Panc1 (cell line): ENCODE data around the gene JAG1. TPM values are rescaled to one million over a fixed set of nuclear protein-coding genes. Genes with fewer than 3 reads are reported as not detected.

Experiments used
- ATAC-seq: fragments of 200-7000 bp; cut with Tn5 transposase; 2 replicates; pipeline ENCODE4 v1.9.1; 2020; ENCODE audit warnings: mild to moderate bottlenecking, moderate library complexity
- BruUV-seq: library from RNA; stranded (reverse); fragments of 400-500 nt; replicated peaks from 2 replicates; lab custom pipeline; 2021; lab: Mats Ljungman, UMichigan
- CTCF ChIA-PET: fragments of 300-600 bp; sonication (Branson Sonifier 250); formaldehyde crosslinking; loops from one replicate; lab custom pipeline; 2022; ENCODE audit warnings: antibody characterized with exemption; lab: Charles Lee
- POLR2A ChIA-PET: fragments of 300-600 bp; sonication (Branson Sonifier 250); formaldehyde crosslinking; loops from one replicate; lab custom pipeline; 2022; ENCODE audit warnings: antibody characterized with exemption; lab: Charles Lee
- DNase-seq: peaks from one replicate; pipeline ENCODE4 v3.0.0-alpha.2; 2010; ENCODE audit warnings: low read depth, low spot score
- H3K27ac ChIP-seq: 2 replicates; pipeline ENCODE4 v1.5.1; 2011; ENCODE audit warnings: mild to moderate bottlenecking, low read length, inconsistent platforms
- H3K27me3 ChIP-seq: fragments of 200-500 bp; sonication (Bioruptor generic); 2 replicates; pipeline ENCODE4 v1.6.0; 2014; ENCODE audit warnings: low read length, inconsistent platforms; ENCODE audit not compliant: control insufficient read depth, insufficient read depth
- H3K36me3 ChIP-seq: fragments of 200-500 bp; sonication (Bioruptor generic); 2 replicates; pipeline ENCODE4 v1.5.1; 2014; ENCODE audit warnings: inconsistent platforms, mild to moderate bottlenecking, low read length, moderate library complexity; ENCODE audit not compliant: control insufficient read depth, insufficient read depth
- H3K4me1 ChIP-seq: 2 replicates; pipeline ENCODE4 v1.5.1; 2011; ENCODE audit warnings: inconsistent platforms, mild to moderate bottlenecking, low read length, moderate library complexity; ENCODE audit not compliant: control insufficient read depth, insufficient read depth
- H3K4me3 ChIP-seq, 2 experiments: 2 replicates each; pipeline ENCODE4 v1.5.1; 2011 to 2012; ENCODE audit warnings: low read depth in 2 of 2, low read length in 2 of 2, mild to moderate bottlenecking in 2 of 2, inconsistent platforms in 1 of 2, moderate library complexity in 1 of 2
- H3K9me3 ChIP-seq: fragments of 200-500 bp; sonication (Bioruptor generic); 2 replicates; pipeline ENCODE4 v1.5.1; 2014; ENCODE audit warnings: low read depth, mild to moderate bottlenecking, inconsistent platforms, low read length, moderate library complexity; ENCODE audit not compliant: control insufficient read depth, insufficient read depth
- CTCF ChIP-seq: fragments of 450-650 bp; IDR thresholded peaks from 2 replicates; pipeline ENCODE4 v1.5.1; 2017; ENCODE audit warnings: mild to moderate bottlenecking
- POLR2AphosphoS5 ChIP-seq: IDR thresholded peaks from 2 replicates; pipeline ENCODE4 v1.6.1; 2012; ENCODE audit warnings: mild to moderate bottlenecking, low read depth, low read length, moderate library complexity
- REST ChIP-seq, 2 experiments: IDR thresholded peaks; 2 replicates each; pipeline ENCODE4 v1.6.1; 2011 to 2012; ENCODE audit warnings: low read depth in 2 of 2, control low read depth in 1 of 2, low read length in 1 of 2, mild to moderate bottlenecking in 1 of 2, moderate library complexity in 1 of 2; ENCODE audit not compliant: insufficient read depth in 1 of 2
- SIN3A ChIP-seq: IDR thresholded peaks from 2 replicates; pipeline ENCODE4 v1.6.1; 2012; ENCODE audit warnings: low read depth, mild to moderate bottlenecking, low read length, moderate library complexity, borderline replicate concordance; ENCODE audit not compliant: insufficient read depth
- TCF7L2 ChIP-seq: IDR thresholded peaks from 2 replicates; pipeline ENCODE4 v1.6.1; 2011; ENCODE audit warnings: mild to moderate bottlenecking, low read depth, low read length, inconsistent platforms
- in situ Hi-C: cut with HindIII; loops from 2 replicates; pipeline ENCODE4 v1.10.0; 2016; ENCODE audit warnings: low sequenced_read_pairs, low pct_unique_long_range_greater_than_20kb
- intact Hi-C: fragments of 100-400 bp; cut with micrococcal nuclease; formaldehyde crosslinking; loops from one replicate; pipeline ENCODE4 v1.10.0; 2022; ENCODE audit not compliant: unreplicated experiment
- total RNA-seq: library from RNA; stranded (reverse); gene quantifications from one replicate; pipeline ENCODE4 v1.2.1, GENCODE V29; 2021; ENCODE audit not compliant: unreplicated experiment

Gene JAG1
- total RNA-seq, 1 experiment from 2014 or later = 21.2 TPM

GRCh38 chr20:10679269-10679668 is 5.5 kb upstream of the JAG1 start:
- intact Hi-C loops = loop anchor here (10.0 kb wide), 1 partner anchor 124 kb away; no protein-coding TSS in a partner anchor
- no TSS peak for BruUV-seq
- ChIA-PET POLR2A (no interaction called here), CTCF (no interaction called here)
- in situ Hi-C loops = no loop called here
- Histone ChIP-seq H3K4me3 (no peak overlapping the region), H3K9me3 (no peaks in the 10 kb centered on the region), H3K27ac (no peak overlapping the region), H3K36me3 (no peaks in the 10 kb centered on the region), H3K27me3 (no peaks in the 10 kb centered on the region), H3K4me1 (peaks cover 7% of the 10 kb centered on the region)
- DNase-seq (no peak), ATAC-seq (no peak)
- TF ChIP-seq TCF7L2 (no peak), REST (IDR thresholded peaks at IDR 0.05; ENCODE audit: insufficient read depth in 1 of 2, low read depth in 2 of 2, low read length in 1 of 2) (no peak), CTCF (no peak), SIN3A (no peak), POLR2AphosphoS5 (no peak)

GRCh38 chr20:10676518-10676917 is 2.7 kb upstream of the JAG1 start:
- no peak overlapping the region for H3K4me3 ChIP-seq
- TF ChIP-seq CTCF (no peak), REST (IDR thresholded peaks at IDR 0.05; ENCODE audit: insufficient read depth in 1 of 2, low read depth in 2 of 2, low read length in 1 of 2) (no peak), SIN3A (no peak), TCF7L2 (no peak), POLR2AphosphoS5 (no peak)
- H3K27me3 ChIP-seq = no peaks in the 10 kb centered on the region
- intact Hi-C loops = loop anchor here (10.0 kb wide), 1 partner anchor 122 kb away; no protein-coding TSS in a partner anchor
- H3K9me3 ChIP-seq = no peaks in the 10 kb centered on the region
- BruUV-seq = no TSS peak
- in situ Hi-C loops = no loop called here
- ATAC-seq (no peak), DNase-seq (no peak)
- ChIA-PET POLR2A (no interaction called here), CTCF (interaction anchor here (0.7 kb wide), 2 partner anchors 56 to 75 kb away, joined by 10 to 14 read pairs; no protein-coding TSS in a partner anchor)
- peaks cover 4% of the 10 kb centered on the region; the same call in 1 of the 2 replicates for H3K36me3 ChIP-seq
- peaks cover 7% of the 10 kb centered on the region for H3K4me1 ChIP-seq
- H3K27ac ChIP-seq = no peak overlapping the region
